Activated CD4-positive, alpha-beta T cell treated with anti-CD3 and anti-CD28 coated beads for 4 hours (primary cell): ENCODE results near the gene AHSP.
"Not testable (repeated sequence)": the region's sequence is repeated elsewhere in the genome, so short reads cannot be mapped to it uniquely, and the experiment has no call there.

Experiments
- DNase-seq, 2 donors: peaks; one replicate each; pipeline ENCODE4 v3.0.0-alpha.2; 2020

The AHSP gene

GRCh38 chr16:31532120-31532519 is 4.4 kb downstream of the AHSP start:
- no peak for DNase-seq

GRCh38 chr16:31532896-31533295 is 5.2 kb downstream of the AHSP start:
- DNase-seq = no peak

- no peak for DNase-seq
These were observed 8.0 kb downstream of the AHSP start for GRCh38 chr16:31535737-31536136.

- no peak for DNase-seq
These were observed 9.2 kb downstream of the AHSP start for GRCh38 chr16:31536804-31537361.

GRCh38 chr16:31537362-31538242 is 9.9 kb downstream of the AHSP start:
- DNase-seq = no peak

- DNase-seq = not testable (repeated sequence)
These were observed 10.5 kb downstream of the AHSP start for GRCh38 chr16:31538243-31538598.

GRCh38 chr16:31539762-31540161 is 12.1 kb downstream of the AHSP start:
- DNase-seq = not testable (repeated sequence)

- no peak for DNase-seq
These were observed 15.1 kb downstream of the AHSP start for GRCh38 chr16:31542763-31543162.

- DNase-seq = no peak
These were observed 33.9 kb downstream of the AHSP start for GRCh38 chr16:31561426-31562233.

GRCh38 chr16:31568577-31569359 is 41.1 kb downstream of the AHSP start:
- no peak for DNase-seq

- no peak for DNase-seq
These were observed 41.6 kb downstream of the AHSP start for GRCh38 chr16:31569360-31569717.

GRCh38 chr16:31572821-31573220 is 45.1 kb downstream of the AHSP start:
- DNase-seq = no peak

GRCh38 chr16:31574159-31574558 is 46.5 kb downstream of the AHSP start:
- DNase-seq = not testable (repeated sequence)

GRCh38 chr16:31577411-31577810 is 49.7 kb downstream of the AHSP start:
- no peak for DNase-seq
